Left renal cortex interstitium (tissue), 4 donors: ENCODE results near the gene NTRK2. TPM values are rescaled to one million over a fixed set of nuclear protein-coding genes. Genes with fewer than 3 reads are reported as not detected.

ENCODE experiments used
- DNase-seq, 4 donors: peaks; one replicate each; pipeline ENCODE4 v3.0.0-alpha.2; 2013; ENCODE audit warnings: low read depth in 4 of 4, low spot score in 2 of 4, missing footprints in 1 of 4
- polyA plus RNA-seq, 4 donors: library from polyadenylated mRNA; unstranded; fragments of 120-200 nt; gene quantifications; one replicate each; pipeline ENCODE4 v1.2.1, GENCODE V29; 2013; ENCODE audit not compliant: insufficient read length in 4 of 4

Gene NTRK2
- polyA plus RNA-seq, 4 donors = 101 to 113 (median 108) TPM

DNA sequence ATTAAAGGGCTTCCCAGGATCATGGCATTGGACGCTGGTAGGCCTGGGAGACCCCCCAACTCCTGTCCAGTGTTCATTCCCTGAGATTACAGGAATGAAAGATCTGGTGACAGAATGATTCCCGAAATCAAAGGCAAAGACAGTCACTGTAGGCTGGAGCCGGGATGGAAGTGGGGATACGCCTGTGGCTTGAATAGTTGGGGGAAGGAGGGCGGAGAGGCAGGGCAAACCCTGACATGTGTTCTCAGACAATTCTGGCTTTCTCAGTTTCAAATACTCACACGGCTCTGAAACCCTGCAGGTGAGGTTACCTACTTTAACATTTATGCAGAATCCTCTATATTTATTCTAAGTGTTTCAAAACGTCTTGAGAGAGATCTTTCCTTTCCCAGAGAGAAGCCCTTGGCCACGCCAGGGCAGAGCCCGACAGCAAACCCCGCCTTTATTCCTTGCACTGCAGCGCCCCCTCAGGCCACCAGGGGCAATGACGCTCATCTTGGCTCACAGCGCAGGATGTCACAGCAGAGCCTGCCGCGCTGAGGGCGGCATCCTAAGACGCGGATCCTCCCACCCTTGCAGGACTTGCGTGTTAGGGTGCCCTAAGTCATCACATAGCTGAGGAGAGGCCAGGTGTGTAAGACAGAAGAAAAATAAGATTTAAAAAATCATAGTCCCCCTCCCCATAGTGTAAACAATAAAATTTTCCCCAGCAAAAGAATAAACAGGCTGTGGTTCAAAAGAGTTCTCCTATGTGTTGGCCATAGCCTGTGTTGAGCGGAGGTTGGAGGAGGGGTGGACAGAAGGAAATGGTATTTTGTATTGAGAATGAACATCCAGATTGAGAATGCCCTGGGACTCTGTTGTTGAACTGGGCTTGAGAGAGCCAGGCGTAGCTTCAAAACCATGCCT is 284.5 kb downstream of the NTRK2 start:
- peak; percentile 55 to 74 (median 66) for DNase-seq

GRCh38 chr9:84955155-84955554 is 285.6 kb downstream of the NTRK2 start:
- no peak for DNase-seq

DNA sequence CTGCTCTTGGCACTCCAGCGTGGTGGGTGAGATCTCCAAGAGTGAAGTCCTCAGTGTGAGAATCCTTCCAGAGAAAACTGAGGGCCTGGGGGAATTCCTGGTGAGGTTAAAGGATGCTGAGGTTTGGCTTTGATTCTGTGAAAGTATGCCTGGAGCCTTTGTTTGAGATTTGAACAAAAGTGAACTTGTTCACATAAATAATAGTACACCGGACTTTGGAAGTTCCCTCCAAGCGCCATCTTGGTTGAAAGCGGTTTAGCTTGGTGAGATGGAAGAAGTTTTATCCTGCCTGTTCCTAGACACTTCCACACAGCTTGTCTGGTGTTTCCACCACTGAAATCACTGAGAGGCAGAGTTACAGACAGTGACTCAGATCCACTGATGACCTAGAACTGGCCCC is 286.4 kb downstream of the NTRK2 start:
- no peak for DNase-seq

DNA sequence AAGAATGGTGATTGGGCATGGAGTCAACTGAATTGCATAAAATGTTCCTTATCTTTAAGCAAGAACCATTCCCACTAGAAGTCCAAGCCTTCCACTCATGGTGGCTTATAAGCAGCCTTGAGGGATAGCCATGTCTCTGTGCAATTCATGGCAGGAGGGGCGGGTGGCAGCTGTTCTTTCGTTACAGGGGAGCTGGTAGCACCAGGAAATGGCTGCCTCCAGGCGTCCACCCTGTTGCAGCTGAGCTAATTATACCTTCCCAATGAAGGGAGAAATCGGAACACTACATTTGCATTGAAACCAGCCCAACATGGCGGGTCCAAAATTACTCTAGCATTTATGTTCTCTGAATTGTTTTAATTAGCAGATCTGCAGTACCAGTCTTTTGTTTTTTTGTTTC is 289.8 kb downstream of the NTRK2 start:
- DNase-seq = no peak

- DNase-seq = no peak
These were observed 297.6 kb downstream of the NTRK2 start for GRCh38 chr9:84966876-84967830.

- DNase-seq = no peak
These were observed 299.6 kb downstream of the NTRK2 start for GRCh38 chr9:84969084-84969483.

GRCh38 chr9:84969736-84970135 is 300.2 kb downstream of the NTRK2 start:
- DNase-seq = no peak

DNA sequence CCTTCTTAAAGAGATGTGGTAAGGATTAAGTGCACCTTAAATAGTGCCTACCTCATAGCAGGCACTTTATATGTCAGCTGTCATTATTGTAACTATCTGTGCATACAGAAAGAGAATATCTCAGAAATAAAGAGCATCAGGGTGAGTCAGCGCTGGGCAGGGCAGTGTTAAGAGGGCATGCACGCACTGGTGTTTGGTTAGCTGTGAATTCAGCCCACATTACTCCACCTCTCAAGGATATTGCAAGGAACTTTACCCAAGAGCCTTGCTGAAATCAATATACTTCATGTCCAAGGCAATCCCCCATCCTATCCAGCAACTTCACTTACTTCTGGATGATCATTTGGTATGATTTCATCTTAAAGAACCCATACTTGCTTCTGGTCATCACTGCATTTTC is 300.9 kb downstream of the NTRK2 start:
- DNase-seq = no peak

GRCh38 chr9:84971571-84971970 is 302.0 kb downstream of the NTRK2 start:
- DNase-seq = no peak

DNA sequence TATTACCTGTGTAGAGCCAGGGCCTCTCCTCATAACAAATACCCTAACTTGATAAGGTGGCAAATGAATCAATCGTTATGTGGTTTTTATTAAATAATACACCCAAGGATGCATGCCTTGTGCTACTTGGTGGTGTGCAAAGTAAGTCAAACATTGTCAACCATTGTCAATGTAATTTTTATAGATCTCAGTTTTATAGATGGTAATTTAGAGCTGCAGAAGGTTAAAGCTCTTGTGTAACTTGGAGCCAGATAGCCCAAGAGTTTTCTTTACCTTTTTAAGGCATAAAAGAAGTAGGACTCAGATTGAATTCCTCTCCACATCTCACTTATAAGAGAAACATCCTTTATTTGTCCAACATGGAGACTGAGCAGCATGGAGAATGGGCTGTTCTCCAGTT is 304.7 kb downstream of the NTRK2 start:
- DNase-seq = no peak

DNA sequence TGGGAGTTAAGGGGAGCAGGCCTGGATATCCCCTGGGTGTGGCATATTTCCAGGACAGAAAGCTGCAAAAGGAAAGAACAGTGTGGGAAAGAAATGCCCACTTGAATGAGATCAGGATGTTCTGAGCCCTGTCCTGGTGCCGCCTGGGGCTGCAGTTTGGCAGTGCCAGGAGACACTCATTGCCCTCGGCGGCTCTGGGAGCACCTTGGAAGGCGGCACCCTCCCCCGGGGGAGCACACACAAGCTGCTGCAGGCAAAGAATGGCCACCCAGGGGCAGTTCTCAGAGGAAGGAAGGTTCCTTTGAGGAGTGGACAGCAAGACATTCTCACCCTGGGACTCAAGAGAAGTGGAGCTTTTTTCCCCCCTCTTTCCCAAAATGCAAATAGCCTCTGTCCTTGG is 305.3 kb downstream of the NTRK2 start:
- no peak for DNase-seq

DNA sequence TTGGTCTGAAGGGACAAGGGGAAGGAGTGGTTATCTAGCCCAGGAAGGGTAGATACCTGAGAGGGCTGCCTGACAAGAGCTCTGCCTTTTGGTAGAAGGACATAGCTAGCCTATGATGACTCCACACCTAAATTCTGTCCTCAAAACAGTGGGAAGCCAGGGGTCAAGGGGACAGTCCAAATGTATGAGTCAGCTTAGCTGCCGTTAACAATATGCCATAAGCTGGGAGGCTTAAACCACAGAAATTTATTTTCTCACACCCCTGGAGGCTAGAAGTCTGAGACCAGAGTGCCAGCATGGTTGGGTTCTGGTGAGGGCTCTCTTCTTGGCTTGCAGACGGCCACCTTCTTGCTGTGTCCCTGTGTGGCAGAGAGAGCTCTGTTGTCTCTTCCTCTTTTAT is 306.4 kb downstream of the NTRK2 start:
- DNase-seq = no peak

- no peak for DNase-seq
These were observed 309.1 kb downstream of the NTRK2 start for GRCh38 chr9:84978661-84979060.

GRCh38 chr9:84983749-84984148 is 314.2 kb downstream of the NTRK2 start:
- DNase-seq = no peak

DNA sequence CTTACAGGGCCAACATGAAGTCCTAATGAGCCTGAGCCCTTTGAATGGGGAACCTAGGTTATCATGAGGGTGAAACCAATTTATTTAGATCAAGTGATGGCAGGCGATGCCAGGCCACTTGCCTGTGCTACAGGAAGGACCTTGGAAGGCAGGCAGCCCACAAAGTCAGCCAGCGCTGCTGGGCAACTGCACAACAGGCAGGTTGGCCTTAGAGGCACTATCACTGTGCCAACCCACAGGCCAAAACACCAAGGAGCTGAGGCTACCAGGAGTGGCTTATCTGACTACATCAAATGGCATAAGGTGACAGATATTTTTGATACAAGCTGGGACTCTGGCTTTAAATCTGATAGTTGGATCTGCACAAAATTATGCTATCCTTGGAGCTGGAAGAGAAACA is 319.1 kb downstream of the NTRK2 start:
- DNase-seq = no peak

GRCh38 chr9:84990416-84990815 is 320.9 kb downstream of the NTRK2 start:
- DNase-seq = no peak

- no peak for DNase-seq
These were observed 321.5 kb downstream of the NTRK2 start for GRCh38 chr9:84990850-84991513.

GRCh38 chr9:84991514-84991870 is 322.0 kb downstream of the NTRK2 start:
- no peak for DNase-seq

GRCh38 chr9:84992381-84992780 is 322.9 kb downstream of the NTRK2 start:
- DNase-seq = no peak

- no peak for DNase-seq
These were observed 323.6 kb downstream of the NTRK2 start for GRCh38 chr9:84993105-84993504.

DNA sequence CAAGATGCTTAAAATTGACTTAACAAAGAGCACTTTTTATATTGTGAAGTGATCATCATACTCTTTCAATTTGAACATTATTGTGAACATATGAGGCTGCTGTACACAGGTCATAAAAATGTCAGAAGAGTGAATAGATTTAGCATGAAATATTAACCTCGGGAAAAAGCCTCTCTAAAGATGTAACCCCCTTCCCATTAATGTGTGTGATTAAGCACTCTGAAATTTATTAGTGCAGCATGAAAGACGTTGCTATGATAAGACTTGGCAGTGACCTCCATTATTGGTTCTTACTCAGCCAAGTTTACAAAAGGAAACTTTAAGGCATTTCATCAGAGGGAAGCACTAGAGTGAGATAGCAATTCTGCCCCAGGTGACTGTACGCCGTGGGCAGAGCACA is 326.5 kb downstream of the NTRK2 start:
- DNase-seq = no peak
